ENCODE measurements around the gene REV1. TPM values are rescaled to one million over a fixed set of nuclear protein-coding genes. Genes with fewer than 3 reads are reported as not detected.

The REV1 gene
- total RNA-seq, 1 donor from 2014 or later, result 55.3 TPM

DNA sequence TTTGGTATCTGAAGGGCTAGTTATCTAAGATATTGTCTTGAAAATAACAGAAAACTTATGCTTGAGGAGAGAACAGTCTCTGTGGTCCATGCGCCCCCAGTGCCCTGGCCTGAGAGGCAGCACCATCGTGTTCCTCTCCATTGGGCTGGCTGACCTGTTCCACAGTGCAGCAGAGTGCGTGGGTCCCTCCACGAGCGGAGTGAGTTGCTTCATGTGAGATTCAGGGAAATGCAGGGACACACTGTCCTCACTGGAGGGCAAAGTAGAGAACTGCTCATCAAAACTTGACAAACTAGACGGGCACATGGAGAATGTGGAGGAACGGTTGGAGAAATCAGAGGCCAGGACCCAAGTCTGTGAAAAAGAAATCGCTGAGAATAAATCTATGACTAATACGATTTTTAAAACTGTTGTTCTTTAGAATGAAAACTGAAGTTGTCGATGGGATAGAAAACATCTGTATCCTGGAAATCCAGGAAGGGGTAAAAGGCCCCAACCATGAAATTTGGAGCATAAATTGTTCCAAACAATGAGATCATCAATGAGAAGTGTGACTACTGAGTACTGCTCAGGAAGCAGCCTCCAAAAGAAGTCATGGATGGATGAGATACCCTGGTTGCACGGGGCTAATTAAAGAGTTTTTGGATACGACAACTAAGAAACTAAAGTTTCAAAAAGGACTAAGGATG is 58.1 kb downstream of the REV1 start:
- no peak overlapping the region for H3K4me3 ChIP-seq
- intact Hi-C loops (cut with DNase I), result no loop called here
- no peak for ATAC-seq
- TF ChIP-seq, protein P1, sequence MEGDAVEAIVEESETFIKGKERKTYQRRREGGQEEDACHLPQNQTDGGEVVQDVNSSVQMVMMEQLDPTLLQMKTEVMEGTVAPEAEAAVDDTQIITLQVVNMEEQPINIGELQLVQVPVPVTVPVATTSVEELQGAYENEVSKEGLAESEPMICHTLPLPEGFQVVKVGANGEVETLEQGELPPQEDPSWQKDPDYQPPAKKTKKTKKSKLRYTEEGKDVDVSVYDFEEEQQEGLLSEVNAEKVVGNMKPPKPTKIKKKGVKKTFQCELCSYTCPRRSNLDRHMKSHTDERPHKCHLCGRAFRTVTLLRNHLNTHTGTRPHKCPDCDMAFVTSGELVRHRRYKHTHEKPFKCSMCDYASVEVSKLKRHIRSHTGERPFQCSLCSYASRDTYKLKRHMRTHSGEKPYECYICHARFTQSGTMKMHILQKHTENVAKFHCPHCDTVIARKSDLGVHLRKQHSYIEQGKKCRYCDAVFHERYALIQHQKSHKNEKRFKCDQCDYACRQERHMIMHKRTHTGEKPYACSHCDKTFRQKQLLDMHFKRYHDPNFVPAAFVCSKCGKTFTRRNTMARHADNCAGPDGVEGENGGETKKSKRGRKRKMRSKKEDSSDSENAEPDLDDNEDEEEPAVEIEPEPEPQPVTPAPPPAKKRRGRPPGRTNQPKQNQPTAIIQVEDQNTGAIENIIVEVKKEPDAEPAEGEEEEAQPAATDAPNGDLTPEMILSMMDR (IDR thresholded peaks at IDR 0.05), result no peak
- peaks cover 77% of the 10 kb centered on the region for H3K36me3 ChIP-seq
- no peak for DNase-seq
- no peaks in the 10 kb centered on the region for H3K9me3 ChIP-seq
- H3K4me1 ChIP-seq, result peaks cover 9% of the 10 kb centered on the region
- H3K27me3 ChIP-seq, result no peaks in the 10 kb centered on the region
- no peak overlapping the region for H3K27ac ChIP-seq

DNA sequence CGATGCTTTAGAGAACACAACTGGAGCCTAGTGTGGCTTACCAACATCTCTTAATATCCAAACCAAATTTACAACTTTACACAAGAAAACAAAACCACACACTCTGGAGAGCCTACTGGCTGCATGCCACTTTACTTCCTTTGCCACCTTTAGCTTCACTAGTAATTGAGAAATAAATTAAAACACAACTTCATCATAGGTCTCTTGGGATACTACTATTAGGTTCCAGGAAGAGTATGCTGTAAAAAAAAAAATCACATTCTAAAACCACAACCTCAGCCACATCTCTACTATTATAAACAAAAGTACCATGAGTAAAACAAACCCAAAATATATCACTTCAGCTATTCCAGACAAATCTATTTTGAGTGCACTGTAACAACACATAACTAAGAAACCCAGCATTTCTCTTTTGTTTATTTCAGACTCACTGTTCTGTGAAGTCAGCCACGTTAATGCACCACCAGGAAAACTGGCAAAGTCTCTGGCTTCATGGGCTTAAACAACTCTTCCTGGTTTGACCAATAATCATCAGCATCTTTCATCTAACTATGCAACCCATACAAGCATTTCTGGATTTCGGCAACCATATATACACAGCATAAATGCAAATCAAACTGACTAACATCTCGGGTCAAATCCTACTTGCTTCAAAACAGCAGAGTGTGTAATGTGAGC is 59.1 kb downstream of the REV1 start:
- H3K27me3 ChIP-seq, result no peaks in the 10 kb centered on the region
- peaks cover 9% of the 10 kb centered on the region for H3K4me1 ChIP-seq
- intact Hi-C loops (cut with DNase I), result no loop called here
- DNase-seq (no peak), ATAC-seq (no peak)
- no peak overlapping the region for H3K4me3 ChIP-seq
- no peak overlapping the region for H3K27ac ChIP-seq
- TF ChIP-seq, protein P1 (IDR thresholded peaks at IDR 0.05), result no peak
- H3K9me3 ChIP-seq, result no peaks in the 10 kb centered on the region
- H3K36me3 ChIP-seq, result peaks cover 77% of the 10 kb centered on the region

DNA sequence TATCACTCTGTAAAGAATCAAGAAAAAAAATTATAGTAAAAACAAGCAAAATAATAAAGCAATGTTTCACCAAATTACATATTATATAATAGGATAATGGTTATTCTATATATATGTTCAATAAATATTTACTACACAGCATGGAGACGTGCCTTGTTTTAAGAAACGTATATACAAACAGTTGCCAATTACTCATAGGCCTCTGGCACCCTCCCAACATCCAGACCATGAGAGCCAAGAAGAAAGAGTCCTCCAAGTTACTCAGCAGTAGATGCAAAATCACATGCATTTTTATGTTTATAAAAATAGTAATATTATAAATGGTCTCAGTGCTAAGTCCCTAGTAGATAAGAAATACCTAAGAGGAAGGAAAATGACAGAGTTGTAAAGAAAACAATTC is 64.8 kb downstream of the REV1 start:
- H3K36me3 ChIP-seq, result peaks cover 86% of the 10 kb centered on the region
- H3K4me3 ChIP-seq, result no peak overlapping the region
- H3K9me3 ChIP-seq, result no peaks in the 10 kb centered on the region
- TF ChIP-seq, protein P1 (IDR thresholded peaks at IDR 0.05), result no peak
- ATAC-seq (no peak), DNase-seq (no peak)
- intact Hi-C loops (cut with DNase I), result no loop called here
- H3K27ac ChIP-seq, result no peak overlapping the region
- no peaks in the 10 kb centered on the region for H3K27me3 ChIP-seq
- H3K4me1 ChIP-seq, result no peaks in the 10 kb centered on the region

DNA sequence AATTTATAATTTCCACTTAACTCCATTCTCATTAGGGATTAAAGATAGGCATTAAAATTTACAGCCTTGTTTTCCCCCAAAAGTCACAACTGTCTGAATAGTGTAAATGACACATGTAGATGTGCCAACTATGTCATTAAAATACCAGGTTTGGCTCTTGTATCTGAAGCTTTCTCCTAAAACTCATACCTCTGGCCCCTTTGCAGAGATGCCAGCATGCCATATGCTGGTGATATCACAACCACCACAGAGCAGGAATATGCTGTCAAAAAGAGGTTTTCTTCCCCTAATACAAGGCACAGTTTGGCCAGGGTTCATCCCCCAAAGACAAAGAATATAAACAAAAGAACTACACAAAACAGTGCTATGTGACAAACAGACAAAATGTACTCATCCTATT is 65.4 kb downstream of the REV1 start:
- intact Hi-C loops (cut with DNase I), result no loop called here
- H3K9me3 ChIP-seq, result no peaks in the 10 kb centered on the region
- no peaks in the 10 kb centered on the region for H3K27me3 ChIP-seq
- DNase-seq, result no peak
- TF ChIP-seq, protein P1 (IDR thresholded peaks at IDR 0.05), result no peak
- no peaks in the 10 kb centered on the region for H3K4me1 ChIP-seq
- ATAC-seq, result no peak
- no peak overlapping the region for H3K4me3 ChIP-seq
- H3K27ac ChIP-seq, result no peak overlapping the region
- H3K36me3 ChIP-seq, result peaks cover 86% of the 10 kb centered on the region

DNA sequence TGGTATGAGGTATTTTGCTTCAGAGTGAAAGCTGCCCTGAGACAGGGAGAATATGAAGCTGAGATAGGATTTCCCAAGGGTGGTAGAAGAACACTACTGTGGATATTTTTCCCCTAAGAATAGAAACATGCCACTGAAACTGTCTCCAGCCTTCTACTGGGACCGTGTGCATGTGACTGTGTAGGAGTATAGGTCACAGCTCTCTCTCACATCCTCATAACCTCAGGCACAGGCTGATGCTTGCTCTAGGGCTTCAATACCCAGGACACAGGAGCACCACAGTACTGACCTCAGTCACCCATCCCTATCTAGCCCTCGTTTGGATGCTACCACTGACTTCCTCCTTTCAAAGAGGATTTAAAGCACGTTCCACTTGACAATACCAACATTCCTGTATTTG is 67.2 kb downstream of the REV1 start:
- Histone ChIP-seq H3K27me3 (no peaks in the 10 kb centered on the region), H3K4me3 (no peak overlapping the region), H3K36me3 (peaks cover 86% of the 10 kb centered on the region), H3K27ac (no peak overlapping the region), H3K9me3 (no peaks in the 10 kb centered on the region), H3K4me1 (no peaks in the 10 kb centered on the region)
- intact Hi-C loops (cut with DNase I), result no loop called here
- TF ChIP-seq, protein P1 (IDR thresholded peaks at IDR 0.05), result no peak
- no peak for DNase-seq
- ATAC-seq, result no peak

Measured in upper lobe of right lung (tissue), 1 donor.